Activated CD8-positive, alpha-beta memory T cell treated with anti-CD3 and anti-CD28 coated beads for 4 hours (primary cell): Measurements from ENCODE around the gene ANO2.

Source experiments
- DNase-seq, 2 donors: peaks; one replicate each; pipeline ENCODE4 v3.0.0-alpha.2; 2020; ENCODE audit warnings: low read depth in 2 of 2

ANO2 gene

DNA sequence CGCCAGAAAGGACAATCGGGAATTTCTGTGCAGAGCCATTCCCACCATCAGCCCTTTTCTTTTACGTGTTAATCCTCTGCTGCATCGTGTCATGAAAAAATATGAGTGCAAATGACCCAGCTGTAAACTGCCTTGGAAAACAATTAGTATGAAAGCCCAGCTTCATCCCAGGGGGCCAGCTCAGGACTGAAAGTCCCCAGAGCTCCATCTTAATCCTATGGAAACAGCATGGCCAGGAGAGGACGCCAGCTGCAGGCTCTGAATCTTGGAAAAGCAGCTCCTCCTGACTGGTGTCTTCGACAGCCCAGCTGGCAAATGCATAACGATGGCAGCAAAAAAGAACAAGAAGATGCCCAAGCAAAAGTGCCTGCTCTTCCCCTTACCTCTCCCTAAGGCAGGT is 321.6 kb downstream of the ANO2 start:
- DNase-seq = no peak

- DNase-seq = no peak
Measured at GRCh38 chr12:5622280-5622679, 322.8 kb downstream of the ANO2 start.

DNA sequence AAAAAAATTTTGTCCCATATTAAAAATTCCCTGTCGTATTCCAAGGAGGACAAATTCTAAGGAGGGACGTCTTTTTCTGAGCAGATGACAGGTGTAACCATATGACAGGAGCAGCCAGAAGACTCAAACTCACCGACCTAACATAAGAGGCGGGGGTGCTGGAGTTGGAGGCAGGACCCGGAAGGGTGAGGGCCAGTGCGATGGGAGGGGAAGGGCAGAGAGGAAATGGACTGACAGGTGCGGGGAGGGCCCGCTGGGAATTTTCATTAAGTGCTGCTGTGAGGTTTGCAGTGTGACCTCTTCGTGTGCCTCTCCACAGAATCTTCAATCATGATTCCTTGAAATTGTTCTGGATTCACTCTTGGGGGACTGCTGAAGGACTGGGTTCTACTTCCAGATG is 323.7 kb downstream of the ANO2 start:
- no peak for DNase-seq

DNA sequence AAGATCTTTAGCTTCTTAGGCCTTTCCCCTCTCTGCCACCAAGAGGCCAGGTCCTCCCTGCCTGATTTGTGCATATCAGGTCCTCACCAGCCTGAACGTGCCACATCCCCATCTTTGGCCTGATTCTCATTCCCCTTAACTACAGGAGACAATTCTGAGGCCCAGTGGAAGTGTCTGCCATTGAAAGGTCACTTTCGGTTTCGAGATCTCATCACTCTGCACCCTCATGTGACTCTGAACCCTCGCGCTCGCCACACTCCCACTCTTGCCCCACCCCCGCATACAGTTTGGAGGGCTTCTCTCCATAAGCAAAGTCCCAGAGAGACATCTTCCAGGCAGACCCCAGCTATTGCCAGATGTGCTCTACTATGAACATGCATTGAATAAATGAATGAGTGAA is 324.2 kb downstream of the ANO2 start:
- DNase-seq = no peak

GRCh38 chr12:5619628-5620027 is 325.4 kb downstream of the ANO2 start:
- no peak for DNase-seq

DNA sequence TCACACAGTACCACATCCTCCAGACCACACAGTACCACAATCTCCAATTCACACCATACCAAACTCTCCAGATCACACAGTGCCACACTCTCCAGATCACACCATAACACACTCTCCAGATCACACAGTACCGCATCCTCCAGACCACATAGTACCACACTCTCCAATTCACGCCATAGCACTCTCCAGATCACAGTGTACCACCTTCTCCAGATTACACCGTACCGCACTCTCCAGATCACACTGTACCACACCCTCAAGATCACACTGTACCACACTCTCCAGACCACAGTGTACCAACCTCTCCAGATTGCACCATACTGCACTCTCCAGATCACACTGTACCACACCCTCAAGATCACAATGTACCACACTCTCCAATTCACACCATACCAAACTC is 328.2 kb downstream of the ANO2 start:
- DNase-seq = no peak

DNA sequence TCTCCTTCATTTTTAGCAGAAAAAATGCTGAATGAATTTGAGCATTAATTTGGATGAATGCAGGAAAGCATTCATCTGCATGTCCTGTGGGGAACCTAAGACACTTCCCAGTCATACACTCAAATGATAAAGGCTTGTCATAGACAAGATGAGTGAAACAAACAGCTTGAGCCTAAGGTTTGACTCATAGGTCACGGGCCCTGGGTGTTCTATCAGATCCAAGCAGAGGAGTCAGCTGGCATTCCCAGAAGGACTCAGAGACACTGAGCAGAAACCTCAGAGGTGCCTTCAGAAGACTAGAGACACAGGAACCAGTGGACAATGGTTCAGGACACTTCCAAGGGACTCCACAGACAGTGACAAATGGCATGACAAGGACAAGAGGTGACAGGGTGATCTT is 329.3 kb downstream of the ANO2 start:
- no peak for DNase-seq

DNA sequence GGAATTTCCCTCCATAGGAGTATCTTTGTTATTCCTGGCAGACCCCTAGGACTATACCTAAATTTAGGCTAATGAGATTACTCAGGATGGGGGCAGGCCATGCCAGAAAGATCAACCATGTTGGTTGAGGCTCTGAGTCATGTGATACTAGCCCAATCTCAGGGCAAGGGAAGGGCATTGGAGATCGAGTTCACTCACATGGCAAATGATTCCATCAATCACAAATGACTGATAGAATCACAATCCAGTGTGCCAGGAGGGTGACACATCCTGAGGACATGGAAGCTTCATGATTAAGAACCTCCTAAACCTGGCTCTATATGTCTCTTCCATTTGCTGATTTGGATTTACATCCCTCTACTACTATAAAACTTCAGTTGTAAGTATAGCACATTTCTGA is 330.8 kb downstream of the ANO2 start:
- DNase-seq = no peak

GRCh38 chr12:5612556-5613410 is 332.3 kb downstream of the ANO2 start:
- DNase-seq = no peak

GRCh38 chr12:5611162-5611561 is 333.9 kb downstream of the ANO2 start:
- no peak for DNase-seq

GRCh38 chr12:5599378-5599777 is 345.7 kb downstream of the ANO2 start:
- DNase-seq = no peak

DNA sequence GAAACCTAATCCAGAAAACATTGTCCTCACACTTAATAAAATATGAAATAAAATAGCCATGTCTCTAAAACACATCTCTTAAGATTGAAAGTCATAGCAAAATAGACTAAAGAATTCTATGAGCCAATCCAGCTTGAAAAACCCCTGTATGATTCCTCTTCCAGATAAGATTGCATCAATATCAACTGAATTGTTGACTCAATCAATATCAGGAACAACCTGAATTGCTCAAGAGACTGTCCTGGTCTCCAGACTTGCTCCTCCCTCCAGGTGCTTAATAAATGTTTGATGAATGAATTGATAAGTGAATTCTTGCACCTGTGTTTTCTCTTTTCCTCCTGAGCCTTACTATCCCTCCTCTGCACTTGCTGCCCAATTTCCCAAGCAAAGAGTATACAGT is 351.1 kb downstream of the ANO2 start:
- DNase-seq = no peak

GRCh38 chr12:5593086-5593485 is 352.0 kb downstream of the ANO2 start:
- no peak for DNase-seq

- DNase-seq = no peak
Measured at GRCh38 chr12:5592310-5592709, 352.7 kb downstream of the ANO2 start.

DNA sequence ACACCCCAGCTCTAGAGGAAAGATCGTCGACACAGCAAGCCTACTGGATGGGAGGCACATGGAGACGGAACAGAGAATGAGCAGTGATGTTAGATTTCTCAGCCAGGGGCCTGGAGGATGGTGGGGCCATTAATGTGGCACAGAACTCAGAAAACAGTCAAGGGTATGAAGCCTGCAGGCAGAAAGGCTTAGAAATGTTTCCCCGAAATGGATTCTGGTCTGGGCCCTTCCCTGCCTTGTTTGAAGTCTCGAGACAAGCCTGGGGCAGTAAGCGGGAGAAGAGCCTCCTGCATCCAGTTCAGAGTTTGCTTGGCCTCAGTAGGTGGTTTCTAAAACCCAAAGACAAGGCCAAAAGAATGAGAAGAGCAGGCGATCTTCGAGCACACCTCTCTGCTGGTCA is 354.7 kb downstream of the ANO2 start:
- no peak for DNase-seq

DNA sequence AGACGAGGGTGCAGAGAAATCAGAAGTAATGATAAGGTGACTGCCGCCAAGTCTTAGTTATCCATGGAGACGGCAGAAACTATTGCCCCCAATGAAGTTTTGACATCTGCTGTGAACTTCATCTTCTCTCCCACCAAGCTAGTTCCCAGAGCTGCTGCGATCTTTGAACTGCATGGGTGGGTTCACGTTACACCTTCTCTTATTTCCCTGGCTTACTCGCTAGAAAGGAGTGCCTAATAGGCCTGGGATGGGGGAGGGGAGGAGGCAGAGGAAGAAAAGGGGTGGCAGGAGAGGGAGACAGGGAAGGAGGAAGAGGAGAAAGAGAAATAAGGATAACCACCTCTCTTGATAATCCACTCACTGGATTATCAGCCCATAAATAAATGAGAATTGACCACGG is 356.0 kb downstream of the ANO2 start:
- DNase-seq = no peak

GRCh38 chr12:5588591-5588990 is 356.5 kb downstream of the ANO2 start:
- no peak for DNase-seq

DNA sequence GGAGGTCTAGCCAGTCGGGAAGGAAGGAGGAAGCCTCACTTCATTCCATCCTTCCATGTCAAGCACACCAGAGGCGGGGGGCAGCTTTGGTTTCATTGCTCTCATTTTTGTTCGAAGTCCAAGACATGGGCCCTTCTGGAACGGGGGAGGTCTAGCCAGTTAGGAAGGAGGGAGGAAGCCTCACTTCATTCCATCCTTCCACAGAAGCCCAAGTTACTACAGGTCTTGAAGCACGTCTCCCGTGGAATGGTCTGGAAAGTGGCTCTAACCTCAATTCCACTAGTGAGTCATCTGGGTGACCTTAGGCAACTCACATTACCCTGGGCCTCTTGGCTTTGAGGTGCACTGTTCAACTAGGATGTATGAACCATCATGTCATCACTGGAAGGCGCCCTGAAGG is 356.9 kb downstream of the ANO2 start:
- no peak for DNase-seq

DNA sequence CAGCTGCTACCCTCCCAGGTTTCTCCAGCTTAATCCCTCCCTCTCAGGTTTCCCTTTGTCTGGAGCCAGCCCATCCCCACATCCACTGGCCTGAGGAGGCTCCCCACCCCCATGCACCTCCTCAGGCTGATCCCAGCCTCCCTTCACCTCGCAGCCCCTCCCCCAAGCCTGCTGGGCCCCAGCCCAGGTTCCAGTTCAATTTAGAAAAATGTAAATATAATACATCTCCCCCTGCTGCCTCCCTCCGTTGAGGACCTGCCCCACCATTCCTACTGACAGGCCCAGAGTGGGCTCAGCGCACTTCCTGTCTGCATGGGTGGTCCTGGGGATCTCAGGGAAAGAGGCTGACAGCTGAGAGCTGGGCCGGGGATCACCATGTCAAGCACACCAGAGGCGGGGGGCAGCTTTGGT is 357.3 kb downstream of the ANO2 start:
- no peak for DNase-seq

DNA sequence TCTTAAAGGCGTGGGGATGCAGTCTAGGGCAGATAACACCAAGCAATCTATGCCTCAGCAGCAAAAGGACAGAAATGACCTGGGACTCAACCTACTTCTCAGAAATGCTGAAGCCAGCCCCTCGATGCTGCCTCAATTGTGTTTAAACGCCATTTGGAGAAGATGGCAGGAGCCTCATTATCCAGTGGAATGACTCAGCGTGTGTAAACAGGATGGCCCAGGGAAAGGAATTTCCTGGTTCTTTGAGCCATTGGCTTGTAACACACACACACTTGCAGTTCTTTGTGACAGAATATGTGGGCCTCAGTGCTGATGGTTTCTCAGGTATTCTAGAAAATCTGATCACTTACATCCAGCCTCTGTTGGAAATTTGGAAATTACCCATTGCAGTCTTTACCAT is 358.9 kb downstream of the ANO2 start:
- no peak for DNase-seq

GRCh38 chr12:5585178-5585577 is 359.9 kb downstream of the ANO2 start:
- no peak for DNase-seq

GRCh38 chr12:5584412-5585175 is 360.5 kb downstream of the ANO2 start:
- DNase-seq = no peak

DNA sequence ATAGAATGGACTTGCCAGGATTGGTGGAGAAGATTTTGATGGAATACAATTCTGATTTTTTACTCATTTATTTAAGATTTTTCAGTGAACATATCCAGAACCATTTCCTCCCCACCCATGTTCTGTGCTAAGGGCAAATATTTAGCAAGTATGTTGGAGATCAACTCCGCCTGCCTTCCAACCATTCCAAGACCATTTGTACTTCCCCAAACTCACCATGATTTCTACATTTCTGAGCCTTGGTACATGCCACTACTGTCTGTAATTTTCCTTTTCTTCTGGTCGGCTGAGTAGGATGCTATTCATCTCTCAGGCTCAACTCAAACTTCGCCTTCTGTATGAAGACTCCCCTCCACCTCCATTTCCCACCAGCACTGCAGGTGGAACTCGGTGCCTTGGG is 362.5 kb downstream of the ANO2 start:
- no peak for DNase-seq
